ENCODE results near the gene CD177.

DNA sequence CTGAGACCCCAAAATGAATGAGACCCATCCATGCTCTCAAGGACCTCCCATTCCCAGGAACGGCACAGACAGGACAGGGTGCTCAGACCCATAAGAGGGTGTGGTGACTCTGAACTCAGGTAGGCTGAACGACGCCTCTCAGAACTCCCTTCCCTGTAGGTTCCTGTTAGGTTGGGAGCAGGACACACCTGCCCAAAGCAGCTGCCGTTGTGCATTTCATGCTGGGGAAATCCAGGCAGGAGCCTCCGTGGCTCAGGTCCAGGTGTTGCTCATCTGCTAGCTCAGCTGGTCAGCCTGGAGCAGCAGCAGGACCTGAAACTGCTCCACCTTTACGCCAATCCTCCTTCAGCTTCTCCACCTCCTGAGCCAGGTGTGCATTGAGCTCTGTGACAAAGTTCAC, 42.1 kb downstream of the CD177 start:
- TF ChIP-seq POLR2A (IDR thresholded peaks at IDR 0.05; ENCODE audit: low read depth, low read length) = no peak
- TF ChIP-seq, protein P1, sequence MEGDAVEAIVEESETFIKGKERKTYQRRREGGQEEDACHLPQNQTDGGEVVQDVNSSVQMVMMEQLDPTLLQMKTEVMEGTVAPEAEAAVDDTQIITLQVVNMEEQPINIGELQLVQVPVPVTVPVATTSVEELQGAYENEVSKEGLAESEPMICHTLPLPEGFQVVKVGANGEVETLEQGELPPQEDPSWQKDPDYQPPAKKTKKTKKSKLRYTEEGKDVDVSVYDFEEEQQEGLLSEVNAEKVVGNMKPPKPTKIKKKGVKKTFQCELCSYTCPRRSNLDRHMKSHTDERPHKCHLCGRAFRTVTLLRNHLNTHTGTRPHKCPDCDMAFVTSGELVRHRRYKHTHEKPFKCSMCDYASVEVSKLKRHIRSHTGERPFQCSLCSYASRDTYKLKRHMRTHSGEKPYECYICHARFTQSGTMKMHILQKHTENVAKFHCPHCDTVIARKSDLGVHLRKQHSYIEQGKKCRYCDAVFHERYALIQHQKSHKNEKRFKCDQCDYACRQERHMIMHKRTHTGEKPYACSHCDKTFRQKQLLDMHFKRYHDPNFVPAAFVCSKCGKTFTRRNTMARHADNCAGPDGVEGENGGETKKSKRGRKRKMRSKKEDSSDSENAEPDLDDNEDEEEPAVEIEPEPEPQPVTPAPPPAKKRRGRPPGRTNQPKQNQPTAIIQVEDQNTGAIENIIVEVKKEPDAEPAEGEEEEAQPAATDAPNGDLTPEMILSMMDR (IDR thresholded peaks at IDR 0.05; ENCODE audit: extremely low read depth in 1 of 2, insufficient read depth in 1 of 2, low read depth in 1 of 2, low read length in 2 of 2) = no peak
- no peak for TF ChIP-seq GATA2 (IDR thresholded peaks at IDR 0.05; ENCODE audit: insufficient read depth, insufficient read length, low read depth, low read length)
- TF ChIP-seq, protein P2, sequence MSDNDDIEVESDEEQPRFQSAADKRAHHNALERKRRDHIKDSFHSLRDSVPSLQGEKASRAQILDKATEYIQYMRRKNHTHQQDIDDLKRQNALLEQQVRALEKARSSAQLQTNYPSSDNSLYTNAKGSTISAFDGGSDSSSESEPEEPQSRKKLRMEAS (IDR thresholded peaks at IDR 0.05; ENCODE audit: insufficient read depth, insufficient read length) = no peak
